DND-41 (cell line): ENCODE results near the gene IRF2BP1.
A peak's percentile ranks its signal among the peaks of the same experiment; 100 is the strongest.

Experiments used
- ATAC-seq: fragments of 200-7000 bp; cut with Tn5 transposase; 3 replicates; pipeline ENCODE4 v1.9.1; 2021; ENCODE audit warnings: low read depth; ENCODE audit not compliant: insufficient read depth
- DNase-seq: peaks from one replicate; pipeline ENCODE4 v3.0.0-alpha.2; 2020
- H2AFZ ChIP-seq: 2 replicates; pipeline ENCODE4 v1.6.0; 2012; ENCODE audit warnings: low read depth, low read length
- H3K27ac ChIP-seq: 2 replicates; pipeline ENCODE4 v1.5.1; 2012; ENCODE audit warnings: low read length, inconsistent platforms
- H3K27me3 ChIP-seq: fragments of 200-600 bp; sonication (generic); 2 replicates; pipeline ENCODE4 v1.6.0; 2012; ENCODE audit warnings: low read length, mild to moderate bottlenecking, inconsistent platforms; ENCODE audit not compliant: insufficient read depth, poor library complexity
- H3K36me3 ChIP-seq: 2 replicates; pipeline ENCODE4 v1.5.1; 2012; ENCODE audit warnings: low read length, inconsistent platforms; ENCODE audit not compliant: insufficient read depth
- H3K4me1 ChIP-seq: 2 replicates; pipeline ENCODE4 v1.5.1; 2012; ENCODE audit warnings: mild to moderate bottlenecking, low read length; ENCODE audit not compliant: insufficient read depth
- H3K4me2 ChIP-seq: 2 replicates; pipeline ENCODE4 v1.6.0; 2012; ENCODE audit warnings: mild to moderate bottlenecking, moderate library complexity, low read length, inconsistent platforms; ENCODE audit not compliant: insufficient read depth
- H3K4me3 ChIP-seq, 2 experiments: fragments of 200-600 bp in 1 of 2; shearing (Covaris generic) in 1 of 2; 2 replicates each; pipeline ENCODE4 v1.5.1; 2012 to 2016; ENCODE audit warnings: inconsistent platforms in 2 of 2, low read length in 2 of 2, mild to moderate bottlenecking in 2 of 2, low read depth in 1 of 2, moderate library complexity in 1 of 2
- H3K79me2 ChIP-seq: 2 replicates; pipeline ENCODE4 v1.6.0; 2012; ENCODE audit warnings: low read length, inconsistent platforms; ENCODE audit not compliant: insufficient read depth
- H3K9ac ChIP-seq: 2 replicates; pipeline ENCODE4 v1.6.0; 2012; ENCODE audit warnings: low read depth, mild to moderate bottlenecking, inconsistent platforms, low read length, moderate library complexity
- H3K9me3 ChIP-seq: 2 replicates; pipeline ENCODE4 v1.5.1; 2012; ENCODE audit warnings: low read length, moderate library complexity, mild to moderate bottlenecking, inconsistent platforms; ENCODE audit not compliant: insufficient read depth, severe bottlenecking
- H4K20me1 ChIP-seq: 2 replicates; pipeline ENCODE4 v1.6.0; 2012; ENCODE audit warnings: low read length; ENCODE audit not compliant: insufficient read depth
- EZH2 ChIP-seq: IDR thresholded peaks from 3 replicates; pipeline ENCODE4 v1.6.1; 2012; ENCODE audit warnings: borderline replicate concordance, low read depth, mild to moderate bottlenecking, moderate library complexity, low read length, inconsistent platforms; ENCODE audit not compliant: severe bottlenecking
- TF ChIP-seq, protein P1 (sequence below): IDR thresholded peaks from 2 replicates; pipeline ENCODE4 v1.5.1; 2012; ENCODE audit warnings: borderline replicate concordance, low read length, moderate library complexity, mild to moderate bottlenecking; ENCODE audit not compliant: poor library complexity, severe bottlenecking; ENCODE audit errors: extremely low read depth

The IRF2BP1 gene

DNA sequence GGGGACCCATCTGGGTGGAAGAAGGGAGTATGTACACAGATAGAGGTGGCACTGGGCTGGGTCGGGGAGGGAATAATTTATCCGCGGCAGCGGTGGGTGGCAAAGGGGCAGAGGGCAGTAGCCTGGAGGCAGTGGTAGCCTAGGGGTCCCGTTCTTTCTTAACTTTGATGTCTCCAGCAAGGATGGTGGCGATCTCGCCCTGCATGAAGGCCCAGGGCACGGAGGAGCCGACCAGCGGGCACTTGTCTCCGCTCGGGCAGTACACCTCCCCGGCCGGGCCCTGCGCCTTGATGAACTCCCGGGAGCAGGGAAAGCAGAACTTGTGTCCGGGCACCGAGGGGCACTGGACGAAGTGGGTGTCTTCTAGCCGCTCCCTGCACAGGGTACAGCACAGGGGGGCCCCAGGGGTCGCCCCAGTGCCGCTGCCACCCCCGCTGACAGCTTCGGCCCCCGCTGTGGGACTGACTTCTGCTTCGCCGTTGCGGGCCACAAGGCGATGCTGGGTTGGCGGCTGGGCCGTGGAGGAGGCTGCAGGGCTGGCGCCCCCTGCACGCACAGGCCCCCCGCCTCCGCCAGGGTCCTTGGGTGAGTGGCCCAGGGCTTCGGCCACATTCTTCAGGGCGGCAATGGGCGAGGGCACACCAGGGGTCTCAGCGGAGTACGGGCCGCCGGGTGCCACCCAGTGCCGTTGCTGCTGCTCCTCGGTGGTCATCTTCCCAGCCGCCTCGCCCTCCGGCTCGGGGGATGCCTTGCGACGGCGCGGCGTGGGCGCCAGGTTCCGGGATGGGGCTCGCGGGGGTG is 1.9 kb downstream of the IRF2BP1 start:
- TF ChIP-seq EZH2 = no peak
- TF ChIP-seq, protein P1, sequence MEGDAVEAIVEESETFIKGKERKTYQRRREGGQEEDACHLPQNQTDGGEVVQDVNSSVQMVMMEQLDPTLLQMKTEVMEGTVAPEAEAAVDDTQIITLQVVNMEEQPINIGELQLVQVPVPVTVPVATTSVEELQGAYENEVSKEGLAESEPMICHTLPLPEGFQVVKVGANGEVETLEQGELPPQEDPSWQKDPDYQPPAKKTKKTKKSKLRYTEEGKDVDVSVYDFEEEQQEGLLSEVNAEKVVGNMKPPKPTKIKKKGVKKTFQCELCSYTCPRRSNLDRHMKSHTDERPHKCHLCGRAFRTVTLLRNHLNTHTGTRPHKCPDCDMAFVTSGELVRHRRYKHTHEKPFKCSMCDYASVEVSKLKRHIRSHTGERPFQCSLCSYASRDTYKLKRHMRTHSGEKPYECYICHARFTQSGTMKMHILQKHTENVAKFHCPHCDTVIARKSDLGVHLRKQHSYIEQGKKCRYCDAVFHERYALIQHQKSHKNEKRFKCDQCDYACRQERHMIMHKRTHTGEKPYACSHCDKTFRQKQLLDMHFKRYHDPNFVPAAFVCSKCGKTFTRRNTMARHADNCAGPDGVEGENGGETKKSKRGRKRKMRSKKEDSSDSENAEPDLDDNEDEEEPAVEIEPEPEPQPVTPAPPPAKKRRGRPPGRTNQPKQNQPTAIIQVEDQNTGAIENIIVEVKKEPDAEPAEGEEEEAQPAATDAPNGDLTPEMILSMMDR = no peak
- Histone ChIP-seq H4K20me1 (peaks cover 44% of the 10 kb centered on the region), H3K27me3 (no peaks in the 10 kb centered on the region), H3K4me3 (peak overlapping the region in 1 of 2 experiments; percentile 78; a peak in 2 of 4 replicates), H3K27ac (no peak overlapping the region), H3K4me1 (peaks cover 37% of the 10 kb centered on the region), H2AFZ (no peak overlapping the region), H3K9ac (peak overlapping the region; percentile 82), H3K79me2 (peaks cover 31% of the 10 kb centered on the region), H3K36me3 (peaks cover 28% of the 10 kb centered on the region), H3K9me3 (no peaks in the 10 kb centered on the region), H3K4me2 (peak overlapping the region; percentile 99)
- DNase-seq (no peak), ATAC-seq (no peak)

DNA sequence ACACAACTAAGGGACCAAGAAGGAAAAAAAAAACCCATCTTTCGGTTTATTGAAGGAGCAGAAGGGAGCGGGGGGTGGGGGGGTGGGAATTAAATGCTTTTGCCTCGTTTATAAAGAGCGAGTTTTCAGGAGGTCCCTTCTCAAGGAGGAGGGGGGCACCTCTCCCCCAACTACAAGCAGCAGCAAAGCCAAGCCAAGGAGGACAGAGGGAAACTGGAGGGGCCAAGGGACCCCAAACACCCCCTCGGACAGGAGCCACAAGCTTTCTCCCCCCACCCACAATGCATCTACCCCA is 2.4 kb downstream of the IRF2BP1 start:
- Histone ChIP-seq H3K4me1 (peaks cover 37% of the 10 kb centered on the region), H3K27ac (no peak overlapping the region)

DNA sequence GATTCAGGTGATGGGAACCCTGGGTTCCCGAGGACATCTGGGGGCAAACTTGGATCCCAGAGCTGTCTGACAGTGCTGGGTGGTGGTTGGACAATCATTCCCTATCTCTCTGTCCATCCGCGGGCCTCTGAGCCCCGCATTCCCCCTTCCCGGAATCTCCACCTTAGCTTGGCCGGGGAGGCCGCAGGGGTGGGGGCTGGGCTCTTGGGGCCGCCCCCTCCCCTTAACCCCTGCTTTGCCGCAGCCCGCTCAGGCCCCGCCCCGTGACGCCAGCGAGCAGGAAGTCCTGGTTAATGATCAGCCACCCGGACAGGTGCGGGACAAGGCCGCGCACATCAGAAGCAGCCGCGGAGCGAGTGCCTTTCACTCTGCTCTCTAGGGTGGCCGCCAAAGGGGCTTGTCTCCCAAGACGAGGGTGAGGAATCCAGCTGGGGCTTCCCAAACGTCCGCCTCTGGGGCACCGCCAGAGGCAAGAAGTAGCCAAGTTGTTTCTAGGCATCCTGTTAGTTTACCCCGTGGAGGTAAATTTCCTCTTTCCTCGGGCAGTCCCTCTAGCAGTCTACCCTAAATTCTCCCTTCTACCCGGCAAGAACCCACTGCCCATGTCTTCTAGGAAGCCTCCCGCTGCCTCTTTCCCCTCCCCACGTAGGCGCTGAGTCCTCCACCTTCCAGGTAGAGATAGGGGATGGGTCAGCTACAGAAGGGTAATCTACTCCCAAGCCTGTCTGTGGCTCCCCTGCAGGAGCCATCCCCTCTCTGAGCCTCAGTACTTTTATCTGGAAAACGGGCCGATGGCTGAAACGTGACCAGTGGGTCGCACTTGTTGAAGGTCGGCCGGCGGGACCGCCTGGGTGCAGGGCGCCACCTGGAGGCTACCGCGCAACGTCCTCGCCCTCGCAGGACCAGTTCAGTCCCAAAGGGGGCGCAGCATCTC is 3.0 kb downstream of the IRF2BP1 start:
- no peaks in the 10 kb centered on the region for H3K27me3 ChIP-seq
- peak; percentile 82 for DNase-seq
- H3K36me3 ChIP-seq = peaks cover 28% of the 10 kb centered on the region
- H3K79me2 ChIP-seq = peaks cover 31% of the 10 kb centered on the region
- no peak for TF ChIP-seq EZH2
- TF ChIP-seq, protein P1 = peak; percentile 91
- H3K4me3 ChIP-seq = peak overlapping the region in 1 of 2 experiments; percentile 12; a peak in 1 of 4 replicates
- H3K9ac ChIP-seq = no peak overlapping the region
- no peak for ATAC-seq
- H3K9me3 ChIP-seq = no peaks in the 10 kb centered on the region
- H3K27ac ChIP-seq = no peak overlapping the region
- H3K4me2 ChIP-seq = peak overlapping the region; percentile 99
- no peak overlapping the region for H2AFZ ChIP-seq
- peaks cover 44% of the 10 kb centered on the region for H4K20me1 ChIP-seq
- peaks cover 37% of the 10 kb centered on the region for H3K4me1 ChIP-seq

More for the DNA sequence above, 2.4 kb downstream of the IRF2BP1 start:
- TF ChIP-seq, protein P1 = no peak
- no peak for TF ChIP-seq EZH2
- Histone ChIP-seq H2AFZ (no peak overlapping the region), H3K9me3 (no peaks in the 10 kb centered on the region), H3K4me2 (peak overlapping the region; percentile 99), H3K9ac (peak overlapping the region; percentile 82; the same call in 1 of the 2 replicates), H4K20me1 (peaks cover 44% of the 10 kb centered on the region), H3K36me3 (peaks cover 28% of the 10 kb centered on the region), H3K4me3 (peak overlapping the region in 1 of 2 experiments; percentile 78; a peak in 2 of 4 replicates), H3K27me3 (no peaks in the 10 kb centered on the region), H3K79me2 (peaks cover 31% of the 10 kb centered on the region)
- DNase-seq (no peak), ATAC-seq (no peak)
